Measurements from ENCODE around the gene NPR3. TPM values are rescaled to one million over a fixed set of nuclear protein-coding genes. Genes with fewer than 3 reads are reported as not detected.

NPR3 gene
- total and polyA plus RNA-seq, 2 donors (not counting 1 experiment from before 2014, with no cell fraction given), result 14.9 to 87.3 TPM

GRCh38 chr5:32703957-32704356 lies 7.2 kb upstream of the NPR3 start:
- no peak for DNase-seq (ENCODE audit: low read depth in 2 of 2)
- Histone ChIP-seq H3K4me2 (ENCODE audit: extremely low read depth, insufficient read depth, low read length) (no peak overlapping the region), H2AFZ (ENCODE audit: low read length) (no peak overlapping the region), H4K20me1 (ENCODE audit: control insufficient read depth, extremely low read depth, insufficient read depth, low read length) (no peaks in the 10 kb centered on the region), H3K9ac (ENCODE audit: insufficient read depth, low read length) (no peak overlapping the region), H3K36me3 (ENCODE audit: control insufficient read depth, insufficient read depth, low read length) (no peaks in the 10 kb centered on the region), H3K27me3 (ENCODE audit: control insufficient read depth, insufficient read depth, low read length) (no peaks in the 10 kb centered on the region), H3K9me3 (ENCODE audit: control insufficient read depth, insufficient read depth, low read depth, low read length) (no peaks in the 10 kb centered on the region), H3K27ac (ENCODE audit: insufficient read depth, low read length) (no peak overlapping the region), H3K4me1 (ENCODE audit: control insufficient read depth, extremely low read depth, insufficient read depth, low read length) (peaks cover 2% of the 10 kb centered on the region), H3K79me2 (ENCODE audit: control insufficient read depth, insufficient read depth, low read length) (no peaks in the 10 kb centered on the region), H3K4me3 (replicated peaks in 1 of 4; ENCODE audit: control extremely low read depth in 1 of 4, insufficient read depth in 1 of 4, low read depth in 3 of 4, low read length in 4 of 4) (no peak overlapping the region)
- TF ChIP-seq CTCF (conservative IDR thresholded peaks at IDR 0.05 in 1 of 2, IDR thresholded peaks at IDR 0.05 in 1 of 2; ENCODE audit: low read depth in 1 of 2, low read length in 2 of 2) (no peak), EZH2 (IDR thresholded peaks at IDR 0.05; ENCODE audit: low read length, missing control alignments) (no peak)

GRCh38 chr5:32707418-32707997 lies 3.6 kb upstream of the NPR3 start:
- Histone ChIP-seq H3K9ac (ENCODE audit: insufficient read depth, low read length) (no peak overlapping the region), H3K36me3 (ENCODE audit: control insufficient read depth, insufficient read depth, low read length) (no peaks in the 10 kb centered on the region), H3K4me1 (ENCODE audit: control insufficient read depth, extremely low read depth, insufficient read depth, low read length) (peaks cover 2% of the 10 kb centered on the region), H2AFZ (ENCODE audit: low read length) (no peak overlapping the region), H3K4me3 (replicated peaks in 1 of 4; ENCODE audit: control extremely low read depth in 1 of 4, insufficient read depth in 1 of 4, low read depth in 3 of 4, low read length in 4 of 4) (no peak overlapping the region), H3K79me2 (ENCODE audit: control insufficient read depth, insufficient read depth, low read length) (no peaks in the 10 kb centered on the region), H3K9me3 (ENCODE audit: control insufficient read depth, insufficient read depth, low read depth, low read length) (no peaks in the 10 kb centered on the region), H4K20me1 (ENCODE audit: control insufficient read depth, extremely low read depth, insufficient read depth, low read length) (no peaks in the 10 kb centered on the region), H3K4me2 (ENCODE audit: extremely low read depth, insufficient read depth, low read length) (no peak overlapping the region), H3K27me3 (ENCODE audit: control insufficient read depth, insufficient read depth, low read length) (peaks cover 4% of the 10 kb centered on the region), H3K27ac (ENCODE audit: insufficient read depth, low read length) (no peak overlapping the region)
- peak; percentile 53 for TF ChIP-seq CTCF (conservative IDR thresholded peaks at IDR 0.05 in 1 of 2, IDR thresholded peaks at IDR 0.05 in 1 of 2; ENCODE audit: low read depth in 1 of 2, low read length in 2 of 2)
- no peak for TF ChIP-seq EZH2 (IDR thresholded peaks at IDR 0.05; ENCODE audit: low read length, missing control alignments)
- peak; percentile 34 to 63 for DNase-seq (ENCODE audit: low read depth in 2 of 2)

- H3K79me2 ChIP-seq (ENCODE audit: control insufficient read depth, insufficient read depth, low read length), result no peaks in the 10 kb centered on the region
- H3K4me3 ChIP-seq (replicated peaks in 1 of 4; ENCODE audit: control extremely low read depth in 1 of 4, insufficient read depth in 1 of 4, low read depth in 3 of 4, low read length in 4 of 4), result no peak overlapping the region
- H2AFZ ChIP-seq (ENCODE audit: low read length), result no peak overlapping the region
- no peak for DNase-seq (ENCODE audit: low read depth in 2 of 2)
- TF ChIP-seq CTCF (conservative IDR thresholded peaks at IDR 0.05 in 1 of 2, IDR thresholded peaks at IDR 0.05 in 1 of 2; ENCODE audit: low read depth in 1 of 2, low read length in 2 of 2) (no peak), EZH2 (IDR thresholded peaks at IDR 0.05; ENCODE audit: low read length, missing control alignments) (no peak)
- H3K27ac ChIP-seq (ENCODE audit: insufficient read depth, low read length), result no peak overlapping the region
- H4K20me1 ChIP-seq (ENCODE audit: control insufficient read depth, extremely low read depth, insufficient read depth, low read length), result no peaks in the 10 kb centered on the region
- no peak overlapping the region for H3K9ac ChIP-seq (ENCODE audit: insufficient read depth, low read length)
- H3K9me3 ChIP-seq (ENCODE audit: control insufficient read depth, insufficient read depth, low read depth, low read length), result no peaks in the 10 kb centered on the region
- peaks cover 7% of the 10 kb centered on the region for H3K4me1 ChIP-seq (ENCODE audit: control insufficient read depth, extremely low read depth, insufficient read depth, low read length)
- H3K27me3 ChIP-seq (ENCODE audit: control insufficient read depth, insufficient read depth, low read length), result peaks cover 8% of the 10 kb centered on the region
- no peak overlapping the region for H3K4me2 ChIP-seq (ENCODE audit: extremely low read depth, insufficient read depth, low read length)
- H3K36me3 ChIP-seq (ENCODE audit: control insufficient read depth, insufficient read depth, low read length), result no peaks in the 10 kb centered on the region
Observed at GRCh38 chr5:32708949-32709348, 2.2 kb upstream of the NPR3 start.

Data from fibroblast of lung (primary cell).